Activated CD4-positive, alpha-beta T cell treated with anti-CD3 and anti-CD28 coated beads, Interleukin-2, amount 10 ng/mL, durations not matched to agents 24 days and 14 days (primary cell): Measurements from ENCODE around the gene TMOD3. TPM values are rescaled to one million over a fixed set of nuclear protein-coding genes. Genes with fewer than 3 reads are reported as not detected.

Experiments used
- DNase-seq: peaks from one replicate; pipeline ENCODE4 v3.0.0; 2022
- H3K27ac Mint-ChIP-seq: one replicate; pipeline ENCODE4 v1.8.0; 2022; ENCODE audit warnings: mild to moderate bottlenecking, mixed read lengths
- H3K27me3 Mint-ChIP-seq: one replicate; pipeline ENCODE4 v1.8.0; 2022; ENCODE audit warnings: mixed read lengths
- H3K36me3 Mint-ChIP-seq: one replicate; pipeline ENCODE4 v1.8.0; 2022; ENCODE audit warnings: low read depth, mild to moderate bottlenecking, mixed read lengths
- H3K4me1 Mint-ChIP-seq: one replicate; pipeline ENCODE4 v1.8.0; 2021; ENCODE audit warnings: mixed read lengths
- H3K4me3 Mint-ChIP-seq: one replicate; pipeline ENCODE4 v1.8.0; 2022; ENCODE audit warnings: mild to moderate bottlenecking, moderate library complexity, mixed read lengths
- H3K9me3 Mint-ChIP-seq: one replicate; pipeline ENCODE4 v1.8.0; 2021; ENCODE audit warnings: mixed read lengths
- intact Hi-C: fragments of 100-400 bp; cut with micrococcal nuclease; formaldehyde crosslinking; loops from one replicate; pipeline ENCODE4 v1.15.1; 2023
- total RNA-seq: library from RNA; stranded (reverse); gene quantifications from 2 replicates; pipeline ENCODE4 v1.2.3, GENCODE V29; 2022

Gene TMOD3
- total RNA-seq, 1 donor from 2014 or later = 60.8 TPM

DNA sequence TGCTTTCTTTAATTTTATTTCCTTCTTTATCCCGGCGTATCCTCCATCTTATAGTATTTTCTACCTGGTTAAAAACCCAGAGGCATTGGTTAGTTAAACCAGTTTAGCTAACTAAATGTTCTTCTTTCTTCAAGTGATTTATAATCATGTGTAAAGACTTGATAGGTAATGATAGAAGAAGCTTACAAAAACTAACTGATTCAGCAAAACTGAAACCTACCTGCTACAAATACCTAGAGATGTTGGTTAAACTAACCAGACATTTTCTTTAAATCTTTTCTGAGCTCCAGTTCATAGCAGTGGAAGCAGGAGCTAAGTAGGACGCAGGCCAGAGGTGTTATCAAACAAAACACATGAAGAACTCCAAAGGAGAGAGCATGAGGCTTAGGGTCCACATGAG is 97.4 kb downstream of the TMOD3 start:
- H3K27ac Mint-ChIP-seq = no peak overlapping the region

DNA sequence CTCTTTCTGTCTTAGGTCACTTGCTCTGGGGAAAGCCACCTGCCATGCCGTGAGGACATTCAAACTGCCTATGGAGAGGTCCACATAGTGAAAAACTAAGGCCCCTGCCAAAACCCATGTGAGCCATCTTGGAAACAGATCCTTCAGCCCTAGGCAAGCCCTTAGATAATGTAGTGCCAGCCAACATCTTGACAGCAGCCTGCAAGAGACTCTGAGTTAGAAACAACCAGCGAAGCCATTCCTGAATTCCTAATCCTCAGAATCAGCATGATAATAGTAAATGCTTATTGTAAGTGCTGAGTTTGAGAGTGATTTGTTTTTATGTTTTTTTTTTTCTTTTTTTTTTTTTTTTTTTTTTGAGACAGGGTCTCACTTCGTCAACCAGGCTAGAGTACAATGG is 101.6 kb downstream of the TMOD3 start:
- DNase-seq = no peak
- H3K4me3 Mint-ChIP-seq = no peak overlapping the region
- no peak overlapping the region for H3K27ac Mint-ChIP-seq
- peaks cover 6% of the 10 kb centered on the region for H3K4me1 Mint-ChIP-seq
- peaks cover 23% of the 10 kb centered on the region for H3K36me3 Mint-ChIP-seq
- intact Hi-C loops = no loop called here
- no peaks in the 10 kb centered on the region for H3K9me3 Mint-ChIP-seq
- no peaks in the 10 kb centered on the region for H3K27me3 Mint-ChIP-seq

More for the DNA sequence above, 97.4 kb downstream of the TMOD3 start:
- DNase-seq = no peak
- Mint-ChIP-seq H3K4me1 (no peaks in the 10 kb centered on the region), H3K36me3 (peaks cover 31% of the 10 kb centered on the region), H3K27me3 (no peaks in the 10 kb centered on the region), H3K9me3 (no peaks in the 10 kb centered on the region), H3K4me3 (no peak overlapping the region)
- intact Hi-C loops = no loop called here

DNA sequence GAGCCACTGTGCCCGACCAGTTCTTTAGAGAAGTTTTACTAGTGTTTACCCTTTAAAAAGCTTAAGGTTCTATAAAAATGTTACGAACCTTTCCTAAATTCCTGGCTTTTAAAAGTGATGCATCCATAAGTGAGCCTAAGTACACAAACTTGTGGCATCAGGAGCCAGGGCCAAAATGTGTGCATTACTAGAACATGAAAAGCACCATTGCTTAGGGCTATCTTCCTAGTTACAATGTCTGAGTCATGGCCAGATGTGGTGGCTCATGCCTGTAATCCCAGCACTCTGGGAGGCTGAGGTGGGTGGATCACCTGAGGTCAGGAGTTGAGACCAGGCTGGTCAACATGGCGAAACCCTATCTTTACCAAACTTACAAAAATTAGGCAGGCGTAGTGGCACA is 102.2 kb downstream of the TMOD3 start:
- Mint-ChIP-seq H3K4me1 (peaks cover 6% of the 10 kb centered on the region), H3K4me3 (no peak overlapping the region), H3K27me3 (no peaks in the 10 kb centered on the region), H3K9me3 (no peaks in the 10 kb centered on the region), H3K36me3 (peaks cover 24% of the 10 kb centered on the region), H3K27ac (no peak overlapping the region)
- no peak for DNase-seq
- intact Hi-C loops = no loop called here

DNA sequence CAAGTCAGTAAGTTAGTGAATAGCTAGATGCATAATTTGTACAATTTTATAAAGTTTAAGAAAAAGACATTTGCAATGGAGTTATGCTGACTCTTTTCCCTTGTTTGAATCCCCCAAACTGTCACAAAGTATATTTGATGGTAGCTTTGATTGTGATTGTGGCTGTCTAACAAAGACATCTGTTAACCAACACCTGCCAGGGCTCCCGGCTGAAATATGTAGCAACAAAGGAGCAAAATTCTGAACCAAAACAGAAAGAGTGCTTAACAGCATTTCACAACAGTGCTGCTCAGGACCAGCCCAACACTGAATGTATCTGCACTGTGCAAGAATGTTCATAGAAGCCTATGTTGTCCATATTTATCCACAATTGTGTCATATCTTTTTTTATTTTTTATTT is 102.7 kb downstream of the TMOD3 start:
- Mint-ChIP-seq H3K27ac (no peak overlapping the region), H3K36me3 (peaks cover 22% of the 10 kb centered on the region), H3K4me1 (peaks cover 6% of the 10 kb centered on the region), H3K4me3 (no peak overlapping the region), H3K9me3 (no peaks in the 10 kb centered on the region), H3K27me3 (no peaks in the 10 kb centered on the region)
- DNase-seq = no peak
- intact Hi-C loops = no loop called here

DNA sequence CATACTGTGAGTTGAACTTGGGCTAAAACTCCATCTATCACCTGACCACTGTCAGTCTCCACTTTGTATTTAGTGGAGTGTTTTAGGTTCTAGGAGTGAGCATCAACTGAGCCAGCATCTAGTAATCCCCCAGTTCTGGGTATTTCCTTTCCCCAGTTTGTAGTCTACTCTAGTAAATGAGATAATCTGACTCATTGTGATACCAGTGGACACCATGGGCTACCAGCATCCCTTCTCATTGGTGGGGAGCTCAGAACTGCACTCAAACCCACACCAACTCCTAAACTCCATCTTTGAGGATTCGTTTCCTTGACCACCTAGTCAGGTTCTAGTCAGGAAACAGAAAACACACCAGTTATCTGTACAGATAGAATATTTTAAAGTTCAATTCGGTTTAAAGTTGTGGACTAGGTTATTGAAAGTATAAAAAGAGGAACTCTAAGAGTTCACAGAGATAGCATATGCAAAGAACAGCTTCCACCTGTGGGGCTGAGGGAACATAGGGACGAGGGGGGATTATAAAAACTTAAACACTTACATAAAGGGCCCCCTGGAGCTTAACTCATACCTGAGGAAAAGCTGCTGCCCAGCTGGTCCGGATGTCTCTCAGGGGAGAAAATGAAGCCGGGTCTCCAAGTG is 106.1 kb downstream of the TMOD3 start:
- no peaks in the 10 kb centered on the region for H3K9me3 Mint-ChIP-seq

DNA sequence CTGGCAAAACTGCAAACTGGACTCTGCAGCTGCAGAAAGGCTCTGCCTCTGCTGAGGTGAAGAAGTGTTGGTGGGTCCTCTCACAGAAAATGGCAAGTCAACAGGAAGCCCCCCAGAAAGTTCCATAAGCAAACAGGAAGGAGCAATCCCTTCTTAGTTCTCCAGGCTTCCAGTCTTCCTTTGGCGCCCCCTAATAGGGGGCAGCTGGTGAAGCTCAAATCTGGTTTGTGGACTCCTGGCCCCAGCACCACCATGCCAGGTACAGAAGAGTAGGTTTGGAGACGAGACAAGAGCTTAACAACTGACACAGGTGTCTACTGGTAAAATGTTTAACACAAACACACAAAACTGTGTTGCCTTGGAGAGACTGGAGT is 106.6 kb downstream of the TMOD3 start:
- H3K4me1 Mint-ChIP-seq = peaks cover 8% of the 10 kb centered on the region
- no peak overlapping the region for H3K4me3 Mint-ChIP-seq
- no peaks in the 10 kb centered on the region for H3K9me3 Mint-ChIP-seq
- peaks cover 24% of the 10 kb centered on the region for H3K36me3 Mint-ChIP-seq
- H3K27me3 Mint-ChIP-seq = no peaks in the 10 kb centered on the region
- no peak for DNase-seq
- intact Hi-C loops = no loop called here
- peak overlapping the region; percentile 37 for H3K27ac Mint-ChIP-seq

More for the DNA sequence above, 106.1 kb downstream of the TMOD3 start:
- Mint-ChIP-seq H3K36me3 (peaks cover 27% of the 10 kb centered on the region), H3K4me3 (no peak overlapping the region), H3K27ac (peak overlapping the region; percentile 37), H3K27me3 (no peaks in the 10 kb centered on the region), H3K4me1 (peaks cover 8% of the 10 kb centered on the region)
- DNase-seq = no peak
- intact Hi-C loops = no loop called here

DNA sequence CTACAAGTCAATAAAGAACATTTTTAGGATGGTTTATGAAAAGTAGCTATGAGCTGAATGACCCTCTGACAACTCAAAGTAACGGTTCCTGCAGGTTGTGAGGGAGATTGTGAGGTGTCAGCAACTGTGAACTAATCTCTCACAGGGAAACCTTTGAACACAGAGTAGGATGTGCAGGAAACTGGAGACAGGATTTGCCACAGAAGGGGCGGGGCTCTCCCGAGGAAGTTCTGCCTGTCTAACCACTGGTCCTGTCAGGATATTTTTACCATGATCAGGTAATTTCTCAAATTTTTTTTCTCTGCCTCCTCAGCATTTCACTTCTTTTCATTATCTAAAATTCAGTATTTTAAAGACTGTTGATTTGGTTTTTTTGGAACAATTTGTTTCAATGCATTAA is 108.8 kb downstream of the TMOD3 start:
- peaks cover 10% of the 10 kb centered on the region for H3K4me1 Mint-ChIP-seq
- peaks cover 35% of the 10 kb centered on the region for H3K36me3 Mint-ChIP-seq
- H3K4me3 Mint-ChIP-seq = no peak overlapping the region
- no peak for DNase-seq
- H3K27me3 Mint-ChIP-seq = no peaks in the 10 kb centered on the region
- H3K9me3 Mint-ChIP-seq = no peaks in the 10 kb centered on the region
- intact Hi-C loops = no loop called here
- H3K27ac Mint-ChIP-seq = no peak overlapping the region

DNA sequence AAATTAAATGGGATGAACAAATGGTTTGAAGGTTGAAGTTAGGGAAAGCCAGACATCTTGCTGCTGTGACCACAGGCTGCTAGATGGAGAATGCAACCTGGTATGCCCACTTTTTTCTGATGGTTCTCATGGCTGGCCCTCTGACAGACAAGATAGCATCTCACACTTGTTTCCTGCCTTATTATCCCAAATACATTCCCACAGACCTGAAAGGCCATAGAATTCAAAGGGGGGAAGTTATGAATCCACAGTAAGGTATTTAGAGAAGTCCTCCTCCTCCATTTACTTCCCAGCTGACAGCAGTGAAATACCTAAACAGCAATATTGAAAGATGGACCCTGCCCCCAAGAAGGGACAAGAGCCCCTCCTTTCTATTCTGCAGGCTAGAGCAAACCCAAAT is 109.8 kb downstream of the TMOD3 start:
- Mint-ChIP-seq H3K27me3 (no peaks in the 10 kb centered on the region), H3K36me3 (peaks cover 40% of the 10 kb centered on the region), H3K4me3 (no peak overlapping the region), H3K27ac (no peak overlapping the region), H3K4me1 (peaks cover 10% of the 10 kb centered on the region), H3K9me3 (no peaks in the 10 kb centered on the region)
- intact Hi-C loops = no loop called here
- DNase-seq = no peak

DNA sequence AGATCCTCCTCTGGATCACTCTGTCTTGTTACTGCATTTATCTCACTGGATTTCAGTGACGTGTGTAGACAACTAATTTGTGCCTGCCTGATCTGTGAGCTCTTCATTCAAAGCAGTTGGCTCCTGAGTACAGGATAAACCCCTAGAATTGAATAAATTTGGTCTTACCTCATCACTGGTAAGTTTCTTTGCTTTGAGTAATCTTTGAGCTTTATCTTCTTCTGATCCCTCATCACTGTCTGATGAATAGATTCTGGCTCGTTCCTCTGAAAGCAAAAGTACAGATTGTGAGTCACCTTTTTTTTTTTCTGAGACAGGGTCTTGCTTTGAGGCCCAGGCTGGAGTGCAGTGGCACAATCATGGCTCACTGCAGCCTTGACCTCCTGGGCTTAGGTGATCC is 117.7 kb downstream of the TMOD3 start:
- Mint-ChIP-seq H3K4me3 (no peak overlapping the region), H3K27ac (peak overlapping the region; percentile 14), H3K27me3 (no peaks in the 10 kb centered on the region), H3K9me3 (no peaks in the 10 kb centered on the region), H3K36me3 (peaks cover 56% of the 10 kb centered on the region), H3K4me1 (peaks cover 1% of the 10 kb centered on the region)
- intact Hi-C loops = no loop called here
- no peak for DNase-seq

DNA sequence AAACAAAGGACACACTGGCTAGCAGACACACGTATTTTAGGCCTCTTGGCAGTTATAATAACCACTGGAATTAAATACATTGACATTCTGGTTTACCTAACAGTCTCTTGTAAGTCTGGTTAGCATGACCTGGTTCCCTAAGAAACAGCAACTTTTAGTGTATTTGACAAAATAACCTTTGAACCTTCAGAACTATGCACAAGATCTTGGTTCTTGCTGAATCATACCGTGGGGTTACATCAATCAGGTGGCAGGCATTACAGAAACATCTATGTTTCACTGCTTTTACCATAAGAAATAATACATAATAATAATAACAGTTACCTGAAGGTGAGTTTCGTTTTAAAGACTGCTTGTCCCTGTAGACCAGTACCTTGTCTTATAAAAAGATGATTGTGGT is 123.4 kb downstream of the TMOD3 start:
- no peak overlapping the region for H3K4me3 Mint-ChIP-seq
- no peaks in the 10 kb centered on the region for H3K27me3 Mint-ChIP-seq
- no peak for DNase-seq
- H3K36me3 Mint-ChIP-seq = peaks cover 57% of the 10 kb centered on the region
- no peaks in the 10 kb centered on the region for H3K4me1 Mint-ChIP-seq
- no peaks in the 10 kb centered on the region for H3K9me3 Mint-ChIP-seq
- intact Hi-C loops = no loop called here
- H3K27ac Mint-ChIP-seq = no peak overlapping the region

DNA sequence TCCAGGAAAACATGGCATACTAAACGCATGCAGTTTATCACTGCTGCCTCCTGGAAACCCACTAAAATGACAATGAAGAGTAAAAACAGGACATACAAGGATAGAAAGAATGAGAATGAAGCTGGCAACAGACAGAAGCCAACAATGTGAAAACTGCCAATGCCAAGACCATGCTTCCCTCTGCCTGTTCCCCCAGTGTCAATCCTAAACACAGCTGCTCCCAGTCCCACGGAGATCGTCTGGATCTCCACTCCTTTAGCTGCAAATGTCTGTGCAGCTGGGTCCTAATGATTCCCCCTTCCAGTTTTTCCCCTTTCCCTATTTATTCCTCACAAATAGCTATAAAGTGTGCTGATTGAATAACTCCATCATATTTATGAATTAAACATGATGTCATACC is 126.1 kb downstream of the TMOD3 start:
- Mint-ChIP-seq H3K4me1 (peaks cover 2% of the 10 kb centered on the region), H3K27me3 (no peaks in the 10 kb centered on the region), H3K36me3 (peaks cover 62% of the 10 kb centered on the region), H3K4me3 (no peak overlapping the region), H3K9me3 (no peaks in the 10 kb centered on the region), H3K27ac (no peak overlapping the region)
- intact Hi-C loops = no loop called here
- DNase-seq = no peak

Other genes starting within 250 kb of the TMOD3 start
- gene DMXL2, start 206.9 kb upstream of the TMOD3 start, total RNA-seq = 3.4 and 4.6 TPM in 2 replicates
- not detected in 2 replicates for gene SCG3, start 148.2 kb upstream of the TMOD3 start, total RNA-seq
- gene LYSMD2, start 92.0 kb upstream of the TMOD3 start, total RNA-seq = 15.4 and 15.5 TPM in 2 replicates
- gene TMOD2, start 78.1 kb upstream of the TMOD3 start, total RNA-seq = 4.0 and 4.6 TPM in 2 replicates
- 35.0 and 35.7 TPM in 2 replicates for gene LEO1, start 142.1 kb downstream of the TMOD3 start, total RNA-seq
- gene MAPK6, start 189.6 kb downstream of the TMOD3 start, total RNA-seq = 60.9 and 63.9 TPM in 2 replicates